SK-N-SH (cell line): ENCODE measurements around the gene DNAJC18.
"Not testable (repeated sequence)": the region's sequence is repeated elsewhere in the genome, so short reads cannot be mapped to it uniquely, and the experiment has no call there.

Experiments used
- CHD2 ChIP-seq: fragments of 150-350 bp; IDR thresholded peaks from 2 replicates; pipeline ENCODE4 v1.6.1; 2018; ENCODE audit warnings: low read length; ENCODE audit not compliant: partially characterized antibody
- CTCF ChIP-seq: fragments of 200-600 bp; sonication (generic); IDR thresholded peaks from 2 replicates; pipeline ENCODE4 v1.6.1; 2017; ENCODE audit warnings: antibody characterized with exemption, mild to moderate bottlenecking, moderate library complexity
- IRF3 ChIP-seq: fragments of 150-350 bp; IDR thresholded peaks from 2 replicates; pipeline ENCODE4 v1.6.1; 2016; ENCODE audit warnings: mild to moderate bottlenecking, low read depth, low read length
- MXI1 ChIP-seq: IDR thresholded peaks from 2 replicates; pipeline ENCODE4 v1.6.1; 2012; ENCODE audit warnings: mild to moderate bottlenecking, low read depth, low read length, improper control_type of control experiment
- TAF1 ChIP-seq: IDR thresholded peaks from 2 replicates; pipeline ENCODE4 v1.6.1; 2012; ENCODE audit warnings: low read depth, mild to moderate bottlenecking, low read length, moderate library complexity, borderline replicate concordance
- YY1 ChIP-seq: IDR thresholded peaks from 2 replicates; pipeline ENCODE4 v1.4.0; 2012; ENCODE audit warnings: low read depth, mild to moderate bottlenecking

DNA sequence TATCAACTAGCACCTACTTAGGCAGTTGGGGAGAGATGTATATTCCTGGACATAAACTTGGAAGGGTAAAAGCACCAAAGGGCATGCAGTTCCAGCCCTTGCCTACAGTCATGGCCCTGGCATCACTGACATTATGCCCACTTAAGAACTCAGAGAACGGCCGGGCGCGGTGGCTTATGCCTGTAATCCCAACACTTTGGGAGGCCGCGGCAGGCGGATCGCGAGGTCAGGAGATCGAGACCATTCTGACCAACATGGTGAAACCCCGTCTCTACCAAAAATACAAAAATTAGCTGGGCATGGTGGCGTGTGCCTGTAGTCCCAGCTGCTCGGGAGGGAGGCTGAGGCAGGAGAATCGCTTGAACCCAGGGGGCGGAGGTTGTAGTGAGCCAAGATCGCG lies 1.1 kb upstream of the DNAJC18 start:
- not testable (repeated sequence) for TF ChIP-seq CTCF, CHD2, MXI1, TAF1, IRF3, YY1
